Stimulated activated CD8-positive, alpha-beta memory T cell treated with anti-CD3 and anti-CD28 coated beads, Interleukin-15, amount 100 ng/mL, for 24 hours (primary cell): ENCODE data around the gene NCAPG2.
"Not testable (repeated sequence)": the region's sequence is repeated elsewhere in the genome, so short reads cannot be mapped to it uniquely, and the experiment has no call there.

ENCODE experiments used
- DNase-seq: peaks from one replicate; pipeline ENCODE4 v3.0.0-alpha.2; 2020; ENCODE audit warnings: low read depth

The NCAPG2 gene

GRCh38 chr7:158633055-158633956, 71.3 kb downstream of the NCAPG2 start:
- no peak for DNase-seq

GRCh38 chr7:158631574-158632195, 72.9 kb downstream of the NCAPG2 start:
- DNase-seq = no peak

GRCh38 chr7:158626289-158626688, 78.3 kb downstream of the NCAPG2 start:
- DNase-seq = not testable (repeated sequence)

GRCh38 chr7:158623241-158623640, 81.4 kb downstream of the NCAPG2 start:
- DNase-seq = no peak

GRCh38 chr7:158620839-158621441, 83.7 kb downstream of the NCAPG2 start:
- no peak for DNase-seq

- no peak for DNase-seq
These were observed 84.2 kb downstream of the NCAPG2 start for GRCh38 chr7:158620418-158620817.

GRCh38 chr7:158618745-158619140, 85.9 kb downstream of the NCAPG2 start:
- DNase-seq = no peak

- no peak for DNase-seq
These were observed 86.9 kb downstream of the NCAPG2 start for GRCh38 chr7:158617737-158618128.

GRCh38 chr7:158616050-158616449, 88.6 kb downstream of the NCAPG2 start:
- no peak for DNase-seq

GRCh38 chr7:158614700-158615099, 89.9 kb downstream of the NCAPG2 start:
- DNase-seq = no peak

GRCh38 chr7:158613481-158613880, 91.1 kb downstream of the NCAPG2 start:
- no peak for DNase-seq

- DNase-seq = no peak
These were observed 92.1 kb downstream of the NCAPG2 start for GRCh38 chr7:158612546-158612945.

GRCh38 chr7:158611541-158611940, 93.1 kb downstream of the NCAPG2 start:
- DNase-seq = no peak

GRCh38 chr7:158609313-158609974, 95.2 kb downstream of the NCAPG2 start:
- no peak for DNase-seq

- DNase-seq = no peak
These were observed 97.0 kb downstream of the NCAPG2 start for GRCh38 chr7:158607563-158607962.

- DNase-seq = no peak
These were observed 97.8 kb downstream of the NCAPG2 start for GRCh38 chr7:158606671-158607424.

GRCh38 chr7:158606129-158606528, 98.5 kb downstream of the NCAPG2 start:
- no peak for DNase-seq

GRCh38 chr7:158603773-158604755, 100.5 kb downstream of the NCAPG2 start:
- DNase-seq = no peak

- no peak for DNase-seq
These were observed 101.5 kb downstream of the NCAPG2 start for GRCh38 chr7:158602905-158603772.

GRCh38 chr7:158602041-158602440, 102.6 kb downstream of the NCAPG2 start:
- DNase-seq = no peak
